T-helper 17 cell (primary cell): ENCODE measurements around the gene POU3F3. TPM values are rescaled to one million over a fixed set of nuclear protein-coding genes. Genes with fewer than 3 reads are reported as not detected.

Experiments
- ATAC-seq: fragments of 150-1000 bp; cut with Tn5 transposase; 2 replicates; pipeline ENCODE4 v1.10.0; 2021; ENCODE audit warnings: mild to moderate bottlenecking, moderate library complexity
- DNase-seq, 3 donors: peaks; one replicate each; pipeline versions ENCODE4 v3.0.0 to v3.0.0-alpha.2; 2020 to 2021
- H3K9me3 ChIP-seq: one replicate; pipeline ENCODE4 v1.7.0; 2013; ENCODE audit warnings: low read length, mild to moderate bottlenecking; ENCODE audit not compliant: control insufficient read depth, poor library complexity, severe bottlenecking
- H3K27ac Mint-ChIP-seq: one replicate; pipeline ENCODE4 v1.8.0; 2022; ENCODE audit warnings: mild to moderate bottlenecking, moderate library complexity, mixed read lengths
- H3K27me3 Mint-ChIP-seq: one replicate; pipeline ENCODE4 v1.8.0; 2022; ENCODE audit warnings: mixed read lengths
- H3K36me3 Mint-ChIP-seq: one replicate; pipeline ENCODE4 v1.8.0; 2022; ENCODE audit warnings: low read depth, mixed read lengths
- H3K4me1 Mint-ChIP-seq: one replicate; pipeline ENCODE4 v1.8.0; 2022; ENCODE audit warnings: mild to moderate bottlenecking, mixed read lengths
- H3K4me3 Mint-ChIP-seq: one replicate; pipeline ENCODE4 v1.8.0; 2022; ENCODE audit warnings: mild to moderate bottlenecking, moderate library complexity, mixed read lengths
- total RNA-seq, 4 donors: library from RNA in 2 of 4; stranded (reverse) in 2 of 4; gene quantifications; one replicate each; pipeline ENCODE4 v1.2.3 and lab custom pipeline; 2022 to 2026

POU3F3 gene
- total RNA-seq, 2 donors from 2014 or later, result not detected

DNA sequence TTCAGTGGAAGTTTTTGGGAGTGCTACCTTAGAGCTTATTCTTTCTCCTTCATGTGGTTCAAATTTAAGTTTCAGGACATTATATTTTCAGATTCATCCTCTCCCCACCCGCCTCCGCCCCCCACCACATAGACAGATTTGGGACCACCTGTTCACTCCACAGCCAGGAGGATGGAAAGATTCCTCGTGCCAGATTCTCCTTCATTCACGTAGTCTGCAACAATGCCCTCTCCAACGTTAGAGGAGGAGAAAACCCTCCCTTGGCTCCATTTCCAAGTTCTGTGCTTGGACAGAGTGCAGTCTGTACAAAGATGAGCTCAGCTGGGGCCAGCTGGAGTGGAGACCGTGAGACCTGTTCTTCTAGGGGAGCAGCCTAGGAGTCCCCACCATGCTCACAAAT, 26.2 kb downstream of the POU3F3 start:
- no peak for ATAC-seq
- H3K36me3 Mint-ChIP-seq, result peaks cover 3% of the 10 kb centered on the region
- H3K27ac Mint-ChIP-seq, result no peak overlapping the region
- no peaks in the 10 kb centered on the region for H3K9me3 ChIP-seq
- peaks cover 31% of the 10 kb centered on the region for H3K27me3 Mint-ChIP-seq
- no peak for DNase-seq
- H3K4me3 Mint-ChIP-seq, result no peak overlapping the region
- no peaks in the 10 kb centered on the region for H3K4me1 Mint-ChIP-seq

DNA sequence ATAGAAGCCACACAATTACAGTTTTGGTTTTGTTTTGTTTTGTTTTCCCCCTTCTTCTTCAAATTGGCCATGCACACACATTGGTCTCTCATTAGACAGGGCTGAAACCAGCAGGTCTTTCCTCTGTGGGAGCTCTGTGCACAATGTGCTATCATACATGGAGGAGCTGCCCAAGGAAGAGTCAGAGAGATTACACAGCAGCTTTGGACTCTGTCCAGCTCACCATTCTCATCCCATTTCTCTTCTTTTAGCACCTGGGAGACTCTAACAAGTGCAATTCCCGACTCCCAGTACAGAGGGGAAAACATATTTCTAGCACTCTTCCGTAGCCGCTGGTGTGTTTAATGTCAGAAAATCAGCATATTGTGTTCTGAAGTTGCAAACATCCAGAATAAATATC, 29.4 kb downstream of the POU3F3 start:
- H3K36me3 Mint-ChIP-seq, result peaks cover 3% of the 10 kb centered on the region
- ATAC-seq (no peak), DNase-seq (no peak)
- no peak overlapping the region for H3K4me3 Mint-ChIP-seq
- no peak overlapping the region for H3K27ac Mint-ChIP-seq
- no peaks in the 10 kb centered on the region for H3K9me3 ChIP-seq
- peaks cover 31% of the 10 kb centered on the region for H3K27me3 Mint-ChIP-seq
- no peaks in the 10 kb centered on the region for H3K4me1 Mint-ChIP-seq

DNA sequence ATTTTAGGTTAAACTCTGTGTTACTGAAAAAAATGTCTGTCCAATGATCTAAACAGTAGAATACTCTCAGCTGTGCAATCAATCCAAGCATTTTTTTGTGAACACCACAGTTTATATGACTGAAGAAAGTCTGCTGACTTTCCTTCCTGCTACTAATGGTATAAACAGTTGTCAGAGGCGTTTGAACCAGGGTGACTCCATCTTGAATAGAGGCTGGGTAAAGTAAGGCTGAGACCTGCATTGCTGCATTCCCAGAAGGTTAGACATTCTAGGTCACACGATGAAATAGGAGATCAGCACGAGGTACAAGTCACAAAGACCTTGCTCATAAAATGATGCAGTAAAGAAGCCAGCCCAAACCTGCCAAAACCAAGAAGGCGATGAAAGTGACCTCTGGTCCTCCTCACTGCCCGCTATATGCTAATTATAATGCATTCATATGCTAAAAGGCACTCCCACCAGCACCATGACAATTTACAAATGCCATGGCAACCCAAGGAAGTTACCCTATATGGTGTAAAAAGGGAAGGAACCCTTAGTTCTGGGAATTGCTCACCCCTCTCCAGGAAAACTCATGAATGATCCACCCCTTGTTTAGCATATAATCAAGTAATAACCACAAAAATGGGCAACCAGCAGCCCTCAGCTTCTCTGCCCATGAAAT, 31.3 kb downstream of the POU3F3 start:
- no peak overlapping the region for H3K4me3 Mint-ChIP-seq
- no peaks in the 10 kb centered on the region for H3K9me3 ChIP-seq
- peaks cover 3% of the 10 kb centered on the region for H3K36me3 Mint-ChIP-seq
- DNase-seq (no peak), ATAC-seq (no peak)
- no peak overlapping the region for H3K27ac Mint-ChIP-seq
- H3K4me1 Mint-ChIP-seq, result no peaks in the 10 kb centered on the region
- H3K27me3 Mint-ChIP-seq, result peaks cover 35% of the 10 kb centered on the region

DNA sequence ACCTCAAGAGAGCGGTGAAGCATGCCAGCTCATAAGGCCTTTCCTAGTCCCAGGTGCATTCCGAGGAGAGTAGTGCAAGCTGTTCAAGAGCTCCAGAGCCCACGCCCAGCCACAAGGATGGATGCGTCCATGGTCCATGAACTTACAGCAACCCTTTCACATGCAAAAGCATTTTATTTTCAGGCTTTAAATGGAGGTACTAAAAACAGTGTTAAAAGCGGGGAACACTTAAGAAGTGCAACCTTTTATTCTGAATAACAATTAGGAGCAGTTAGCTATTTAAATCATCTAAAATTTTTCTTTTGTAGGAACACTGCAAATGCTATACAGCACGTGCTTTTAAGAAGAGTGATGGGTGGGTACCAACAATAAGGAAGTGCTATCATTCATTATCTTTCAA, 33.8 kb downstream of the POU3F3 start:
- Mint-ChIP-seq H3K4me3 (no peak overlapping the region), H3K27ac (no peak overlapping the region), H3K27me3 (peaks cover 38% of the 10 kb centered on the region), H3K4me1 (no peaks in the 10 kb centered on the region), H3K36me3 (peaks cover 3% of the 10 kb centered on the region)
- H3K9me3 ChIP-seq, result no peaks in the 10 kb centered on the region
- ATAC-seq (no peak), DNase-seq (no peak)

DNA sequence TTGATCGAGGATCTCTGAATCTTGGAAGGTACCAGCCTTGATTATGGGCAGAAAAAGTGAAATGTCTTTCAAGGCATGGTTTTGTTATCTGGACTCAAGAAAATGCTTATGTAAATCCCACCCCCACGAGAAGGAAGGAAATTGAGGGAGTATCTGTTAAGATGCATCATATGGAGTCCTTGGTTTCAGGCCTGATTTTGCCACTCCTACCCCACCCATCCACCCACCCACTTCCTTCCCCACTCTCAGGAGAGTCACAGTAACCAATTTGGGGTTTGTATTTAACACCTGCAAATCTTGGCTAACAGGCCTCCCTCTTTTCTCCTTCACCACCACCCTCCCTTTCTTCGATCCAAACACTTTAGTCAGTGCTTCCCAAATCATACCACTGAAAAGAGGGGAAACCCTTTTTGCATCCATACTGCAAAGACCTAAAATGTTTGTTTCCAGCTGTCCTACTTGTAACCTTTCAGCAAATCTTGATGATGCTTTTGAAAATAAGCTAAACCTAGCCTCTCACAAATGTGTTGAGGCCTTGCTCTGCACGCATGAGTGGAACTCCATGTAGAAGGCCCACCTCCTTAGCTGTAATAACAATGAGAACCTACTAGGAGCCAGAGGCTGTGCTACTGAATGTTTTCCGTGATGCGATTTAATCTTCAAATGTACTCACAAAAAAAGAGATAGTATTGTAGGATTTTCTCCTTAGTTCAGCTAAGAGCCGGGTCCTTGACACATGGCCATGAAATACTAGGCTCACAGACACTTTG, 34.8 kb downstream of the POU3F3 start:
- ATAC-seq (no peak), DNase-seq (no peak)
- no peaks in the 10 kb centered on the region for H3K9me3 ChIP-seq
- Mint-ChIP-seq H3K36me3 (peaks cover 3% of the 10 kb centered on the region), H3K4me3 (no peak overlapping the region), H3K4me1 (no peaks in the 10 kb centered on the region), H3K27me3 (peaks cover 34% of the 10 kb centered on the region), H3K27ac (no peak overlapping the region)

DNA sequence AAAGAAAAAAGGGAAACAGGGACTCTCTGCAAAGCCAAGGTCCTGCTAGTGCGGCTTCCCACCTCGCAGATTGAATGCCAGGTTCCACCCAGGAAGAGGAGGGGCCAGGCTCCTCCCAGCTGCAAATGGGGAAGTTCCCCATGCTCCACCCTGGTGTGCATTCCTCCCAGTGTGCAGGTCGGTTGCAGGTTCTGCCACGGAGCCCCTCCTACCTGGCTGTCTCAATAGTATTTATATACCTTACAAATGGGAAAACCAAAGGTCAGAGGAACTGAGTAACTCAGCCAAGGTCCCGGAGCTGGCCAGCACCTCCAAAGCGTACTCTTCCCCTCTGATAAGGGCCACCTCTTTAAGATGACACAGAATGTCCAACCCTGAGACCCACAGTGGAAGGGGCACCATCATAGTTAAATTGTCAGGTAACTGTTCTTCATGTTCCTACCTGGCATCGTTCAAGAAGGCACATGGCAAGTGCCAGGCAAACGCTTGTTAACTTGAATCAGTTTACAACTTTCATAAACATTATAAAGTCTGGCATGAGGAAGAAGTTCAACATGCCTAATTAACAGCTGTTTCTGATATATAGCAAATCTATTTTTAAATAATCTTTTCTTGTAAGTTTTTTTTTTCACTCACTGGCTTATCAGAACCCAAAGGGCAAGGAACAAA, 35.5 kb downstream of the POU3F3 start:
- peaks cover 32% of the 10 kb centered on the region for H3K27me3 Mint-ChIP-seq
- H3K36me3 Mint-ChIP-seq, result peaks cover 3% of the 10 kb centered on the region
- H3K4me1 Mint-ChIP-seq, result no peaks in the 10 kb centered on the region
- DNase-seq (no peak), ATAC-seq (no peak)
- H3K27ac Mint-ChIP-seq, result no peak overlapping the region
- H3K9me3 ChIP-seq, result no peaks in the 10 kb centered on the region
- no peak overlapping the region for H3K4me3 Mint-ChIP-seq

DNA sequence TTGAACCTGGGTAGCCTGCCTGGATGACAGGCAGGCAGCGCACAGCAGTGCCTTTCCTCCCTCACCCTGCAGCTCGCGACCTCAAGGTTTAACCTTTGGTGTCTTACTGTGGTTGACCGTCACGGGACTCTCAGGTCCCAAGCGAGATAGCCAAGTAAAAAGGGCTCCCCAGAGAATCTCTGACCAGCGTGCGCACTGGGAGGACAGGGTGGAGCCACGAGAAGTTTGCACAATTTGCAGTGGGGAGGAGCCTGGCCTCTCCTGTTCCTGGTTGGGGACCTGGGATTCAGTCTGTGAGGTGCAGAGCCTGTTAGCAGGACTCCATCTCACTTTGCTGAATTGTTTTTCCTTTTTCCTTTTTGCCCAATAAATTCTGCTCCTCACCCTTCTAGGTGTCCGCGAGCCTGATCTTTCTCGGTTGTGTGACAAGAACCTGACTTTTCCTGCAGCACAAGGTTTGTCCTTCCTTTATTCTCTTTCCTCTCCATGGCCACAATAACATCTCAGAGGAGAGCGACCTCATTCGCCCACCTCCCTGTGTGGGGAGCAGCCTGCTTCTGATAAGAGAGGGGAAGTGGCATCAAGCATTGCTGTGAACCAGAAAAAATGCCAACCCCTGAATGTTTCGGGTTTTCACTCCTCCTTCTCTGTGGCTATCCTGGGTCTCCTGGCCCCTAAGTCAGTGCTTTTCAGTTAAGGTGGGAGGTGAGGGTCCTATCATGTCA, 36.2 kb downstream of the POU3F3 start:
- no peak for DNase-seq
- no peak for ATAC-seq
- Mint-ChIP-seq H3K27me3 (peaks cover 29% of the 10 kb centered on the region), H3K4me1 (no peaks in the 10 kb centered on the region), H3K36me3 (no peaks in the 10 kb centered on the region), H3K27ac (no peak overlapping the region), H3K4me3 (peak overlapping the region; percentile 5)
- no peaks in the 10 kb centered on the region for H3K9me3 ChIP-seq

DNA sequence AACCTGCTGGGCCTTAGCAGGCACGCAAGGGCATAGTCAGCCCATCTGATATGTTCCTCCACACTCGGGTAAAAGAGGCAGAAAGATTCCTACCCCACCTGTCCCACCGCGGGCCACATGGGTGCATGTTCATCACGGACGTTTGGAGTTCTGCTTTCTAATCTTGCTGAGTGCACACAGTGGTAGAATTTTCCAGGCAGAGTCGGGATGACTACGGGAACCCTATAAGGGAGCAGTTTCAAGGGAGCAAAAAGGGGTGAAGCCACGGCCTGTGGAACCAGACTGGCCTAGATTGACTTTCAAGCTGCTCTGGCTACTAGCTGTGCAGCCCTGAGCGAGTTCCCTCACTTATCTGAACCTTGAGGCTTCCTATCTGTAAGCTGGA, 36.8 kb downstream of the POU3F3 start:
- peaks cover 31% of the 10 kb centered on the region for H3K27me3 Mint-ChIP-seq
- no peaks in the 10 kb centered on the region for H3K36me3 Mint-ChIP-seq
- DNase-seq (no peak), ATAC-seq (no peak)
- H3K4me1 Mint-ChIP-seq, result no peaks in the 10 kb centered on the region
- H3K4me3 Mint-ChIP-seq, result peak overlapping the region; percentile 5
- H3K27ac Mint-ChIP-seq, result no peak overlapping the region
- no peaks in the 10 kb centered on the region for H3K9me3 ChIP-seq

DNA sequence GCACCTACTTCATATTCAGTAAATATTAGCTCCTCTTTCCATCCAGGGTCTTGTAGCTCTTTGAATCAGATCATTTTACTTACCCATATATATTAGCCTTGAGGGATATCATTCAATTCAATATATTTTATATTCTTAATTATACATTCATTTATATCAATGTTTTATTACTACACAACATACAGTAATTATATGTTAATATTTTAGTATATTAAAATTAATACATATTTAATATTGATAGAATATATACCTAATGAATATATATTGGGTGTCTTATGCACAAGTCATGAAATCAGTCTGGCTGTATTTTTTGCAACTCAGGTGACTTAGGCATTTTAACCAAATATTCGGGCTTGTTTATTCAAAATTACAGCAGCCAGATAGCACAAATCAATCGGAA, 37.2 kb downstream of the POU3F3 start:
- ATAC-seq (no peak), DNase-seq (no peak)
- H3K27ac Mint-ChIP-seq, result no peak overlapping the region
- no peaks in the 10 kb centered on the region for H3K4me1 Mint-ChIP-seq
- no peaks in the 10 kb centered on the region for H3K36me3 Mint-ChIP-seq
- peaks cover 29% of the 10 kb centered on the region for H3K27me3 Mint-ChIP-seq
- no peaks in the 10 kb centered on the region for H3K9me3 ChIP-seq
- no peak overlapping the region for H3K4me3 Mint-ChIP-seq

DNA sequence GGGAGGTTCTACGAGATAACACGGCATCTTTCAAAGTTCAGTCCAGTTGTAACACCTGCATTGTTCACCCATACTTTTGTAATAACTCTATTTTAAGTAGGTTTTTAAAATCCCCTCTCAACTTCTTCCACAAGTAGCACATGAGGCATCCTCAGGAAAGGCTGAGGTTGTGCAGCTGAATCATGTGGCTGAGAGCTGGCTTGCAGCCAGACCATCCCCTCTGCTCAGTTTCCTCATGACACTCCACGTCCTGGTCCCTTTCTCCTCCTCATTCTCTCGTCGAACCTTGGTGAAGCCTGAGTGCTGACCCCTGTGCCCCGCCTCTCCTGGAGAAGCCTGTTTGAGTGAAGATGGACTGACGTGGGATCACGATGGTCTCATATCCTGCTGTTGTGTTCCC, 42.5 kb downstream of the POU3F3 start:
- H3K4me3 Mint-ChIP-seq, result no peak overlapping the region
- ATAC-seq (no peak), DNase-seq (no peak)
- peaks cover 45% of the 10 kb centered on the region for H3K27me3 Mint-ChIP-seq
- no peaks in the 10 kb centered on the region for H3K36me3 Mint-ChIP-seq
- no peak overlapping the region for H3K27ac Mint-ChIP-seq
- H3K4me1 Mint-ChIP-seq, result no peaks in the 10 kb centered on the region
- no peaks in the 10 kb centered on the region for H3K9me3 ChIP-seq

DNA sequence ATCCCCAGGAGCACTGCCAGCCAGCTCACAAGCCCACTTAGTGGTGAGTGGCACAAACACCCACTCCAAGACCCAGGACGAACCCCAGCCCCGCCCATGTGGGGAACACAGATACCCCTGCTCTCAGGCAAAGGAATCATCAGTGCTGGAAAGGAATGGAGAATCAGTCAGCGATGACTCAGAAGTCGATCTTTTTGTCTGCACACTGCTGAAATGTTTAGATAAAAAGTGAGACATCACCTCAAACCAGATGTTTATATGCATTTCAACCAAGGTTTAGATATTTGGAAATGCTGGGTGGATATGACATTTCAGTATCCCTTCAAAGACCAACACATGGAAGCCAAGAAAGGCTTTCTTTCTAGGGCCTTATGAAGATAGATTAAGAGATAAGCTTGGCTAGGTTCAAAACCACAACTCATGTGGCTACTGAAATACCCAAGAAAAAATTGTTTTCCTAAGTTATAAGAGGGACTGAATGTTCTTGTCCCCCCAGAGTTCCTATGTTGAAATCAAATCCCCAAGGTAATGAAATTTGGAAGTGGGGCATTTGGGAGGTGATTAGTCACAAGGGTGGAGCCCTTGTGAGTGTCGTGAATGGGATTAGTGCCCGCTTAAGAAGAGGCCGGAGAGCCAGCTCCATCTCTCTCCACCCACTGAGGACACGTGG, 43.7 kb downstream of the POU3F3 start:
- H3K9me3 ChIP-seq, result no peaks in the 10 kb centered on the region
- H3K4me3 Mint-ChIP-seq, result no peak overlapping the region
- H3K36me3 Mint-ChIP-seq, result no peaks in the 10 kb centered on the region
- peaks cover 51% of the 10 kb centered on the region for H3K27me3 Mint-ChIP-seq
- no peak overlapping the region for H3K27ac Mint-ChIP-seq
- H3K4me1 Mint-ChIP-seq, result no peaks in the 10 kb centered on the region
- no peak for ATAC-seq
- no peak for DNase-seq

DNA sequence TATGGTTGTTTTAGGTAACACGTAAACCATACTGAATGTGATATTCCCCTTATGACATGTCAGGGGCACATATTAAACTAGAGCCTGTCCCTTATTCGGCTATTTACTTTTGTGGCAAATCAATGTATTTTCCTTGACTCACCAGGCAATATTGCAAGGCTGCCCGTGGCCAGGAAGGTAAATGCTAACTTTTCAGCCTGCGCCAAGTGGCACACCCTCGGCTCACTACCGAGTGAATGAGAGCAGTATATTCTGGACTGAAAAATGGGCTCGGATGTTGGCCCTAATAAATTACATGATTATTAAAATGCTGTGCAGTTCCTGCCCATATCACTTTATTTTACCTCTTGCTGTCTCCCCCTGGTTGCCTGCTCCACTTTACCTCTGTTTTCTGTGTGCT, 46.7 kb downstream of the POU3F3 start:
- no peaks in the 10 kb centered on the region for H3K36me3 Mint-ChIP-seq
- H3K4me1 Mint-ChIP-seq, result no peaks in the 10 kb centered on the region
- ATAC-seq (no peak), DNase-seq (no peak)
- H3K27me3 Mint-ChIP-seq, result peaks cover 51% of the 10 kb centered on the region
- H3K4me3 Mint-ChIP-seq, result no peak overlapping the region
- no peaks in the 10 kb centered on the region for H3K9me3 ChIP-seq
- H3K27ac Mint-ChIP-seq, result no peak overlapping the region
